ENCODE measurements around the gene PPP2R5A. TPM values are rescaled to one million over a fixed set of nuclear protein-coding genes. Genes with fewer than 3 reads are reported as not detected.
A peak's percentile ranks its signal among the peaks of the same experiment; 100 is the strongest.

Gene PPP2R5A
- total and polyA plus RNA-seq, 2 of the 13 experiments (the other 11 are each of a cell fraction or from before 2014, with no cell fraction given): 22.0 to 31.4 TPM

DNA sequence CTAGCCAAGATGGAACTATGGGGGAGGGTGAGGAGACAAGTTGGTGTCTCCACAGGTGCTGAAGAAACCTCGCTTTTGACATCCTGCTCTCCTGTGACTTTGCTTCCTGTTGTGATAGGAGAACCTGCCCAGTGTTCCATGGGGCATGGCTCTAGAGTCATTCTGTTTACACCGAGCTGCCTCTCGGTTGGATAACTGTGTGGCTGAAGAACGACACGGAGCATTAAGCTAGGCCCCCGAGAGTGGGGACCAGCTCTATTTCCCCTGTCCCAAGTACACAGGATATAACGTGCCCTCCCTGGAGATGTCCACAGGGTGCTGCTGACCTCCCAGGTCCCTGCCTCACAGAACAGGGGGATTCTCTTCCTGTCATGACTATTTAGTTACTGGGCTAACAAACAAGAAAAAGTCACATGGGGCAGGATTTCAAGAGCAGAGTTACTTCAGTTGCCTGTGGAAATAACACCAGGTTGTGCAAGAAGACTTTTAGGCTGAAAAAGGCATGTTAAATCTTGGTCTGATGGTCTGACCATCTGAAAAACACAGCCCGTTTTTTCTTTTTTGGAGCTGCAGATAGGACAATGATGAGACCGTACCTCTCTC lies 29.4 kb upstream of the PPP2R5A start (continued):
- no peak for TF ChIP-seq KLF13 (CRISPR knock-in tag; IDR thresholded peaks at IDR 0.05)
- 0 out of 2 replicates have a peak, but pooled peaks have one; percentile 13 for TF ChIP-seq HNF4G (IDR thresholded peaks at IDR 0.05; ENCODE audit: borderline replicate concordance, low read depth, low read length)
- 0 out of 2 replicates have a peak, but pooled peaks have one; percentile 53 for TF ChIP-seq HNF4G (CRISPR knock-in tag; IDR thresholded peaks at IDR 0.05; ENCODE audit: borderline replicate concordance, low read depth)
- TF ChIP-seq ZBTB38 (CRISPR knock-in tag; IDR thresholded peaks at IDR 0.05): 0 out of 2 replicates have a peak, but pooled peaks have one; percentile 25
- TF ChIP-seq, protein P1, sequence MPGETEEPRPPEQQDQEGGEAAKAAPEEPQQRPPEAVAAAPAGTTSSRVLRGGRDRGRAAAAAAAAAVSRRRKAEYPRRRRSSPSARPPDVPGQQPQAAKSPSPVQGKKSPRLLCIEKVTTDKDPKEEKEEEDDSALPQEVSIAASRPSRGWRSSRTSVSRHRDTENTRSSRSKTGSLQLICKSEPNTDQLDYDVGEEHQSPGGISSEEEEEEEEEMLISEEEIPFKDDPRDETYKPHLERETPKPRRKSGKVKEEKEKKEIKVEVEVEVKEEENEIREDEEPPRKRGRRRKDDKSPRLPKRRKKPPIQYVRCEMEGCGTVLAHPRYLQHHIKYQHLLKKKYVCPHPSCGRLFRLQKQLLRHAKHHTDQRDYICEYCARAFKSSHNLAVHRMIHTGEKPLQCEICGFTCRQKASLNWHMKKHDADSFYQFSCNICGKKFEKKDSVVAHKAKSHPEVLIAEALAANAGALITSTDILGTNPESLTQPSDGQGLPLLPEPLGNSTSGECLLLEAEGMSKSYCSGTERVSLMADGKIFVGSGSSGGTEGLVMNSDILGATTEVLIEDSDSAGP (CRISPR knock-in tag; IDR thresholded peaks at IDR 0.05; ENCODE audit: borderline replicate concordance): no peak; the same call in 1 of the 2 replicates
- no peak for TF ChIP-seq ZNF260 (CRISPR knock-in tag; IDR thresholded peaks at IDR 0.05; ENCODE audit: borderline replicate concordance, low read depth)
- TF ChIP-seq, protein P2, sequence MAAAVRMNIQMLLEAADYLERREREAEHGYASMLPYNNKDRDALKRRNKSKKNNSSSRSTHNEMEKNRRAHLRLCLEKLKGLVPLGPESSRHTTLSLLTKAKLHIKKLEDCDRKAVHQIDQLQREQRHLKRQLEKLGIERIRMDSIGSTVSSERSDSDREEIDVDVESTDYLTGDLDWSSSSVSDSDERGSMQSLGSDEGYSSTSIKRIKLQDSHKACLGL (CRISPR knock-in tag; IDR thresholded peaks at IDR 0.05): no peak
- no peak for TF ChIP-seq ASH2L (IDR thresholded peaks at IDR 0.05; ENCODE audit: insufficient read length, low read depth, low read length)
- TF ChIP-seq NRL (CRISPR knock-in tag; IDR thresholded peaks at IDR 0.05; ENCODE audit: borderline replicate concordance): no peak
- no peak for TF ChIP-seq SNRNP70 (IDR thresholded peaks at IDR 0.05; ENCODE audit: low read depth, low read length)
- TF ChIP-seq CAMTA2 (CRISPR knock-in tag; IDR thresholded peaks at IDR 0.05; ENCODE audit: borderline replicate concordance): no peak
- no peak for TF ChIP-seq REXO4 (CRISPR knock-in tag; IDR thresholded peaks at IDR 0.05; ENCODE audit: borderline replicate concordance)
- no peak for TF ChIP-seq KMT2A (CRISPR knock-in tag; IDR thresholded peaks at IDR 0.05)
- TF ChIP-seq ZNF331 (CRISPR knock-in tag; IDR thresholded peaks at IDR 0.05): no peak; the same call in 1 of the 2 replicates
- TF ChIP-seq MTA3 (CRISPR knock-in tag; IDR thresholded peaks at IDR 0.05): no peak
- no peak for TF ChIP-seq SYNCRIP (IDR thresholded peaks at IDR 0.05; ENCODE audit: insufficient read depth, low read depth, low read length)
- TF ChIP-seq SRY (CRISPR knock-in tag; IDR thresholded peaks at IDR 0.05): no peak
- peak; percentile 45; the same call in 1 of the 2 replicates for TF ChIP-seq HDAC2 (CRISPR knock-in tag; IDR thresholded peaks at IDR 0.05)
- no peak for TF ChIP-seq KLF15 (CRISPR knock-in tag; IDR thresholded peaks at IDR 0.05; ENCODE audit: borderline replicate concordance)
- no peak for TF ChIP-seq PAF1 (CRISPR knock-in tag; IDR thresholded peaks at IDR 0.05)
- TF ChIP-seq, protein P3, sequence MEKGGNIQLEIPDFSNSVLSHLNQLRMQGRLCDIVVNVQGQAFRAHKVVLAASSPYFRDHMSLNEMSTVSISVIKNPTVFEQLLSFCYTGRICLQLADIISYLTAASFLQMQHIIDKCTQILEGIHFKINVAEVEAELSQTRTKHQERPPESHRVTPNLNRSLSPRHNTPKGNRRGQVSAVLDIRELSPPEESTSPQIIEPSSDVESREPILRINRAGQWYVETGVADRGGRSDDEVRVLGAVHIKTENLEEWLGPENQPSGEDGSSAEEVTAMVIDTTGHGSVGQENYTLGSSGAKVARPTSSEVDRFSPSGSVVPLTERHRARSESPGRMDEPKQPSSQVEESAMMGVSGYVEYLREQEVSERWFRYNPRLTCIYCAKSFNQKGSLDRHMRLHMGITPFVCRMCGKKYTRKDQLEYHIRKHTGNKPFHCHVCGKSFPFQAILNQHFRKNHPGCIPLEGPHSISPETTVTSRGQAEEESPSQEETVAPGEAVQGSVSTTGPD (CRISPR knock-in tag; IDR thresholded peaks at IDR 0.05): no peak
- TF ChIP-seq SSRP1 (CRISPR knock-in tag; IDR thresholded peaks at IDR 0.05): no peak
- no peak for TF ChIP-seq ZNF205 (CRISPR knock-in tag; IDR thresholded peaks at IDR 0.05)
- TF ChIP-seq ZFP36L1 (CRISPR knock-in tag; IDR thresholded peaks at IDR 0.05): no peak
- no peak for TF ChIP-seq GPN1 (CRISPR knock-in tag; IDR thresholded peaks at IDR 0.05; ENCODE audit: borderline replicate concordance)

Data from HepG2 (cell line).